ENCODE measurements around the gene RND2. TPM values are rescaled to one million over a fixed set of nuclear protein-coding genes. Genes with fewer than 3 reads are reported as not detected.

RND2 gene
- total and polyA plus RNA-seq, 2 of the 13 experiments (the other 11 are each of a cell fraction or from before 2014, with no cell fraction given): 0.05 to 0.11 TPM

DNA sequence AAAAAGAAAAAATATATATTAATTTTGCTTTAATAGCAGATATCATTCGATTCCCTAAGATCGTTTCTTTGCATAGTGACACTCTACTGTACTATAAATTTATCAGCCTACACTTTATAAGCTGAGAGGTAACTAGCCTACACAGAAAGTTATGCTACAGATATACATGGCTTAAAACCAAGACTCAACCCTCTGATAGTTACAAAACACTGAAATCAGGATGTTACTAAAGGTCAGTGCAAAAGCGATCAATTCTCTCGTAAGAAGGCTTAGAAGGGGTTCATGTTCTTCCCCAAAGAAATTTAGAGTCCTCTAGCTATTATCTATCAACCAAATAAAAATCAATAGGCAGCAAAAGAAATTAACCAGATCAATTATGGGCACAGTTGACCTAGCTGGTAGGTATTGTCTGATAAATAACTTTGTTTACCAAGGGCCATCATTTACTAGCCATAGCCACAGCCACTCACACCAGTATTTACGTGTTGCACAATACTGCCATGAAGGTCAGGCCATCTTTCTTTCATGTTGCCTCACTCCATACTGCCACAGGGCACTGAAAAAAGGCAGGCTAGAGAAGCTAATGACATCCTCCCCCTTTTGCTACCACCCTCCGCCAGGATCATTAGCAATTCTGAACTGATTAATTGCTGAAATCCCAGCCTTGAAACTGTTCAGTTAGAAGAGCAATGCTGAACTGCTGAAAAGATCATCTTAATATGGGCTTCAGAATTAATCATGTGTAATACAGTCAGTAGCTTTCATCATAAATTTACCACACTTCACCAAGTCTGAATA is 43.7 kb downstream of the RND2 start (continued):
- no peak; the same call in 1 of the 2 replicates for TF ChIP-seq ZNF3 (CRISPR knock-in tag; IDR thresholded peaks at IDR 0.05)
- TF ChIP-seq ZFY (CRISPR knock-in tag; IDR thresholded peaks at IDR 0.05): peak; percentile 31; the same call in 1 of the 2 replicates
- TF ChIP-seq ZNF496 (CRISPR knock-in tag; IDR thresholded peaks at IDR 0.05; ENCODE audit: insufficient replicate concordance): no peak
- TF ChIP-seq SRF (IDR thresholded peaks at IDR 0.05; ENCODE audit: low read depth, low read length): no peak
- TF ChIP-seq TGIF2 (CRISPR knock-in tag; IDR thresholded peaks at IDR 0.05): peak; percentile 93
- peak; percentile 40; the same call in 1 of the 2 replicates for TF ChIP-seq ZNF772 (CRISPR knock-in tag; IDR thresholded peaks at IDR 0.05)
- TF ChIP-seq PHB2 (IDR thresholded peaks at IDR 0.05; ENCODE audit: partially characterized antibody): no peak
- no peak for TF ChIP-seq ZKSCAN5 (CRISPR knock-in tag; IDR thresholded peaks at IDR 0.05)
- no peak for TF ChIP-seq ZBTB21 (CRISPR knock-in tag; IDR thresholded peaks at IDR 0.05)
- TF ChIP-seq MAZ (IDR thresholded peaks at IDR 0.05; ENCODE audit: borderline replicate concordance, low read depth, low read length): no peak
- peak; percentile 40; the same call in 1 of the 2 replicates for TF ChIP-seq MAZ (CRISPR knock-in tag; IDR thresholded peaks at IDR 0.05; ENCODE audit: low read depth)
- peak; percentile 83 for TF ChIP-seq SKI (IDR thresholded peaks at IDR 0.05; ENCODE audit: partially characterized antibody)
- peak; percentile 60; the same call in 1 of the 2 replicates for TF ChIP-seq SP4 (CRISPR knock-in tag; IDR thresholded peaks at IDR 0.05)
- TF ChIP-seq GATAD2A (CRISPR knock-in tag; IDR thresholded peaks at IDR 0.05): peak; percentile 100
- TF ChIP-seq SMAD1 (CRISPR knock-in tag; IDR thresholded peaks at IDR 0.05; ENCODE audit: borderline replicate concordance, low read depth): no peak
- no peak; the same call in 1 of the 2 replicates for TF ChIP-seq ATF1 (CRISPR knock-in tag; IDR thresholded peaks at IDR 0.05)
- TF ChIP-seq ZNF768 (CRISPR knock-in tag; IDR thresholded peaks at IDR 0.05): no peak
- TF ChIP-seq, protein P1, sequence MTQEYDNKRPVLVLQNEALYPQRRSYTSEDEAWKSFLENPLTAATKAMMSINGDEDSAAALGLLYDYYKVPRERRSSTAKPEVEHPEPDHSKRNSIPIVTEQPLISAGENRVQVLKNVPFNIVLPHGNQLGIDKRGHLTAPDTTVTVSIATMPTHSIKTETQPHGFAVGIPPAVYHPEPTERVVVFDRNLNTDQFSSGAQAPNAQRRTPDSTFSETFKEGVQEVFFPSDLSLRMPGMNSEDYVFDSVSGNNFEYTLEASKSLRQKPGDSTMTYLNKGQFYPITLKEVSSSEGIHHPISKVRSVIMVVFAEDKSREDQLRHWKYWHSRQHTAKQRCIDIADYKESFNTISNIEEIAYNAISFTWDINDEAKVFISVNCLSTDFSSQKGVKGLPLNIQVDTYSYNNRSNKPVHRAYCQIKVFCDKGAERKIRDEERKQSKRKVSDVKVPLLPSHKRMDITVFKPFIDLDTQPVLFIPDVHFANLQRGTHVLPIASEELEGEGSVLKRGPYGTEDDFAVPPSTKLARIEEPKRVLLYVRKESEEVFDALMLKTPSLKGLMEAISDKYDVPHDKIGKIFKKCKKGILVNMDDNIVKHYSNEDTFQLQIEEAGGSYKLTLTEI (CRISPR knock-in tag; conservative IDR thresholded peaks at IDR 0.05): no peak
- TF ChIP-seq NFE2L2 (IDR thresholded peaks at IDR 0.05; ENCODE audit: low read length): no peak
- peak; percentile 67 for TF ChIP-seq MED8 (CRISPR knock-in tag; IDR thresholded peaks at IDR 0.05; ENCODE audit: insufficient replicate concordance)
- TF ChIP-seq ZKSCAN8 (CRISPR knock-in tag; IDR thresholded peaks at IDR 0.05; ENCODE audit: borderline replicate concordance): peak; percentile 85; the same call in 1 of the 2 replicates
- TF ChIP-seq, protein P2, sequence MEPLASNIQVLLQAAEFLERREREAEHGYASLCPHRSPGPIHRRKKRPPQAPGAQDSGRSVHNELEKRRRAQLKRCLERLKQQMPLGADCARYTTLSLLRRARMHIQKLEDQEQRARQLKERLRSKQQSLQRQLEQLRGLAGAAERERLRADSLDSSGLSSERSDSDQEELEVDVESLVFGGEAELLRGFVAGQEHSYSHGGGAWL (CRISPR knock-in tag; IDR thresholded peaks at IDR 0.05): no peak
- TF ChIP-seq ZSCAN22 (CRISPR knock-in tag; IDR thresholded peaks at IDR 0.05): no peak
- TF ChIP-seq NR2F1 (CRISPR knock-in tag; IDR thresholded peaks at IDR 0.05): peak; percentile 97 to 99
- TF ChIP-seq ZNF766 (CRISPR knock-in tag; IDR thresholded peaks at IDR 0.05; ENCODE audit: borderline replicate concordance): no peak
- TF ChIP-seq FOXO1 (CRISPR knock-in tag; IDR thresholded peaks at IDR 0.05): peak; percentile 98
- no peak for TF ChIP-seq MLLT10 (CRISPR knock-in tag; IDR thresholded peaks at IDR 0.05)
- no peak for TF ChIP-seq ZNF234 (CRISPR knock-in tag; conservative IDR thresholded peaks at IDR 0.05)
- no peak for TF ChIP-seq ZNF446 (CRISPR knock-in tag; IDR thresholded peaks at IDR 0.05)
- TF ChIP-seq ZNF224 (CRISPR knock-in tag; IDR thresholded peaks at IDR 0.05): no peak
- no peak for TF ChIP-seq STAT5B (CRISPR knock-in tag; IDR thresholded peaks at IDR 0.05)
- TF ChIP-seq, protein P3, sequence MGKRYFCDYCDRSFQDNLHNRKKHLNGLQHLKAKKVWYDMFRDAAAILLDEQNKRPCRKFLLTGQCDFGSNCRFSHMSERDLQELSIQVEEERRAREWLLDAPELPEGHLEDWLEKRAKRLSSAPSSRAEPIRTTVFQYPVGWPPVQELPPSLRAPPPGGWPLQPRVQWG (CRISPR knock-in tag; IDR thresholded peaks at IDR 0.05; ENCODE audit: borderline replicate concordance, low read depth): no peak

Data from HepG2 (cell line).